Stimulated activated CD8-positive, alpha-beta memory T cell treated with anti-CD3 and anti-CD28 coated beads, Interleukin-7, amount 100 ng/mL, for 48 hours (primary cell): Measurements from ENCODE around the gene SULT2A1.
"Not testable (repeated sequence)": the region's sequence is repeated elsewhere in the genome, so short reads cannot be mapped to it uniquely, and the experiment has no call there.

Source experiments
- DNase-seq, 2 donors: peaks; one replicate each; pipeline ENCODE4 v3.0.0-alpha.2; 2020; ENCODE audit warnings: low read depth in 1 of 2; ENCODE audit errors: extremely low read depth in 1 of 2

The SULT2A1 gene

GRCh38 chr19:47886010-47886559 lies at the start of gene SULT2A1:
Gene SULT2A1 (minus strand): TSS chr19:47886315. CDS start chr19:47886257, 58 bp downstream.
- DNase-seq, result no peak

GRCh38 chr19:47928581-47928980 lies 42.5 kb upstream of the SULT2A1 start:
- DNase-seq, result not testable (repeated sequence)

GRCh38 chr19:47920107-47920506 lies 34.0 kb upstream of the SULT2A1 start:
- DNase-seq, result not testable (repeated sequence)

GRCh38 chr19:47910191-47910590 lies 24.1 kb upstream of the SULT2A1 start:
- not testable (repeated sequence) for DNase-seq

GRCh38 chr19:47909350-47909749 lies 23.2 kb upstream of the SULT2A1 start:
- peak; percentile 37 to 41 for DNase-seq

GRCh38 chr19:47901370-47901769 lies 15.3 kb upstream of the SULT2A1 start:
- DNase-seq, result no peak

GRCh38 chr19:47899335-47899734 lies 13.2 kb upstream of the SULT2A1 start:
- no peak for DNase-seq

GRCh38 chr19:47897861-47898260 lies 11.7 kb upstream of the SULT2A1 start:
- no peak for DNase-seq

GRCh38 chr19:47896773-47897172 lies 10.7 kb upstream of the SULT2A1 start:
- DNase-seq, result no peak

- DNase-seq, result no peak
Measured at GRCh38 chr19:47896019-47896418, 9.9 kb upstream of the SULT2A1 start.

GRCh38 chr19:47895165-47895782 lies 9.2 kb upstream of the SULT2A1 start:
- DNase-seq, result no peak

- no peak for DNase-seq
Measured at GRCh38 chr19:47891923-47892666, 6.0 kb upstream of the SULT2A1 start.

GRCh38 chr19:47891622-47891922 lies 5.5 kb upstream of the SULT2A1 start:
- no peak for DNase-seq

- no peak for DNase-seq
Measured at GRCh38 chr19:47890865-47891621, 4.9 kb upstream of the SULT2A1 start.

- DNase-seq, result no peak
Measured at GRCh38 chr19:47885067-47885463, 1.1 kb downstream of the SULT2A1 start.

GRCh38 chr19:47882890-47883289 lies 3.2 kb downstream of the SULT2A1 start:
- DNase-seq, result no peak

GRCh38 chr19:47881757-47882156 lies 4.4 kb downstream of the SULT2A1 start:
- no peak for DNase-seq

GRCh38 chr19:47879385-47879784 lies 6.7 kb downstream of the SULT2A1 start:
- not testable (repeated sequence) for DNase-seq

GRCh38 chr19:47878906-47879305 lies 7.2 kb downstream of the SULT2A1 start:
- DNase-seq, result no peak

GRCh38 chr19:47865166-47865565 lies 20.9 kb downstream of the SULT2A1 start:
- DNase-seq, result no peak

- peak; percentile 55 to 74 for DNase-seq
Measured at GRCh38 chr19:47863514-47863936, 22.6 kb downstream of the SULT2A1 start.

- DNase-seq, result no peak
Measured at GRCh38 chr19:47861630-47862029, 24.5 kb downstream of the SULT2A1 start.
